ENCODE results near the gene SPEN.

Gene SPEN

GRCh38 chr1:15947382-15948090 is 100.0 kb downstream of the SPEN start:
- DNase-seq (ENCODE audit: low spot score): no peak
- in situ Hi-C loops (cut with MboI; ENCODE audit: low pct_unique_long_range_greater_than_20kb, low sequenced_read_pairs, unreplicated experiment): no loop called here
- no peak for TF ChIP-seq CTCF (IDR thresholded peaks at IDR 0.05; ENCODE audit: extremely low read depth, insufficient read depth, missing control alignments)

- in situ Hi-C loops (cut with MboI; ENCODE audit: low pct_unique_long_range_greater_than_20kb, low sequenced_read_pairs, unreplicated experiment): no loop called here
- TF ChIP-seq CTCF (IDR thresholded peaks at IDR 0.05; ENCODE audit: extremely low read depth, insufficient read depth, missing control alignments): no peak
Observed at GRCh38 chr1:15948091-15948591, 100.6 kb downstream of the SPEN start.

GRCh38 chr1:15948595-15949452 is 101.3 kb downstream of the SPEN start:
- peak; percentile 78 for DNase-seq (ENCODE audit: low spot score)
- in situ Hi-C loops (cut with MboI; ENCODE audit: low pct_unique_long_range_greater_than_20kb, low sequenced_read_pairs, unreplicated experiment): no loop called here
- no peak for TF ChIP-seq CTCF (IDR thresholded peaks at IDR 0.05; ENCODE audit: extremely low read depth, insufficient read depth, missing control alignments)

More at GRCh38 chr1:15948091-15948591, 100.6 kb downstream of the SPEN start:
- peak; percentile 70 for DNase-seq (ENCODE audit: low spot score)

GRCh38 chr1:15949453-15950245 is 102.1 kb downstream of the SPEN start:
- in situ Hi-C loops (cut with MboI; ENCODE audit: low pct_unique_long_range_greater_than_20kb, low sequenced_read_pairs, unreplicated experiment): no loop called here
- TF ChIP-seq CTCF (IDR thresholded peaks at IDR 0.05; ENCODE audit: extremely low read depth, insufficient read depth, missing control alignments): no peak

GRCh38 chr1:15950302-15950701 is 102.8 kb downstream of the SPEN start:
- no peak for TF ChIP-seq CTCF (IDR thresholded peaks at IDR 0.05; ENCODE audit: extremely low read depth, insufficient read depth, missing control alignments)
- in situ Hi-C loops (cut with MboI; ENCODE audit: low pct_unique_long_range_greater_than_20kb, low sequenced_read_pairs, unreplicated experiment): no loop called here
- DNase-seq (ENCODE audit: low spot score): no peak

More at GRCh38 chr1:15949453-15950245, 102.1 kb downstream of the SPEN start:
- peak; percentile 87 for DNase-seq (ENCODE audit: low spot score)

GRCh38 chr1:15950763-15951295 is 103.3 kb downstream of the SPEN start:
- no peak for TF ChIP-seq CTCF (IDR thresholded peaks at IDR 0.05; ENCODE audit: extremely low read depth, insufficient read depth, missing control alignments)
- DNase-seq (ENCODE audit: low spot score): no peak
- in situ Hi-C loops (cut with MboI; ENCODE audit: low pct_unique_long_range_greater_than_20kb, low sequenced_read_pairs, unreplicated experiment): no loop called here
